GM12873 (cell line): ENCODE results near the gene SOBP.
A peak's percentile ranks its signal among the peaks of the same experiment; 100 is the strongest.

Experiments used
- TF ChIP-seq, protein P1 (sequence below): IDR thresholded peaks from 2 replicates; pipeline ENCODE4 v1.5.1; 2012; ENCODE audit warnings: low read depth, mild to moderate bottlenecking, moderate library complexity, low read length, control low read depth; ENCODE audit not compliant: insufficient read depth; ENCODE audit errors: missing control alignments

Gene SOBP

GRCh38 chr6:107653183-107653580 is 163.3 kb downstream of the SOBP start:
- TF ChIP-seq, protein P1, sequence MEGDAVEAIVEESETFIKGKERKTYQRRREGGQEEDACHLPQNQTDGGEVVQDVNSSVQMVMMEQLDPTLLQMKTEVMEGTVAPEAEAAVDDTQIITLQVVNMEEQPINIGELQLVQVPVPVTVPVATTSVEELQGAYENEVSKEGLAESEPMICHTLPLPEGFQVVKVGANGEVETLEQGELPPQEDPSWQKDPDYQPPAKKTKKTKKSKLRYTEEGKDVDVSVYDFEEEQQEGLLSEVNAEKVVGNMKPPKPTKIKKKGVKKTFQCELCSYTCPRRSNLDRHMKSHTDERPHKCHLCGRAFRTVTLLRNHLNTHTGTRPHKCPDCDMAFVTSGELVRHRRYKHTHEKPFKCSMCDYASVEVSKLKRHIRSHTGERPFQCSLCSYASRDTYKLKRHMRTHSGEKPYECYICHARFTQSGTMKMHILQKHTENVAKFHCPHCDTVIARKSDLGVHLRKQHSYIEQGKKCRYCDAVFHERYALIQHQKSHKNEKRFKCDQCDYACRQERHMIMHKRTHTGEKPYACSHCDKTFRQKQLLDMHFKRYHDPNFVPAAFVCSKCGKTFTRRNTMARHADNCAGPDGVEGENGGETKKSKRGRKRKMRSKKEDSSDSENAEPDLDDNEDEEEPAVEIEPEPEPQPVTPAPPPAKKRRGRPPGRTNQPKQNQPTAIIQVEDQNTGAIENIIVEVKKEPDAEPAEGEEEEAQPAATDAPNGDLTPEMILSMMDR = no peak

DNA sequence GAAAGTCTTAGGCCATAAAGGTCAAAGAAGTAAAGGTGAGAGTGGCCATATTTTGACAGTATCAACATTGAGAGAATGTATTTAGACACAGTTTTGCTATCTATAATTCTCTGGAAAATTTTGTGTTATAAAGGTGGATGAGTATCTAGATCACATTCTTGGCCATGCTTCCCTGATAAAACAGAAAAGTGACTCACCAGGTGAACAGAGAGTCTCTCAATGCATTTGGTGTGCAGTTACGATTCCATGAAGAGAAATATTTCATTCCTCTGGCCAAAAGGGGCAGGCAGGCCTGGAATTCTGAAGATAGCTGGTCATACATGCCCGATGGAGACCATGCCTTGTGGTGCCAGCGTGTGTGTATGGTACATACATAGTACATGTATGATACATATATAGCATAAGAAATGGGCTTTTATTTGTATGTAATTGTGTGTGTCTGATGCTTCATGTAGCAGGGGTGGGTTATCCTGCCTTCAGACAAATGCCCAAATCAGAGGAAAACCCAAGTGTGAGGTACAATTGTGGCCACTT is 164.0 kb downstream of the SOBP start:
- TF ChIP-seq, protein P1 = no peak

DNA sequence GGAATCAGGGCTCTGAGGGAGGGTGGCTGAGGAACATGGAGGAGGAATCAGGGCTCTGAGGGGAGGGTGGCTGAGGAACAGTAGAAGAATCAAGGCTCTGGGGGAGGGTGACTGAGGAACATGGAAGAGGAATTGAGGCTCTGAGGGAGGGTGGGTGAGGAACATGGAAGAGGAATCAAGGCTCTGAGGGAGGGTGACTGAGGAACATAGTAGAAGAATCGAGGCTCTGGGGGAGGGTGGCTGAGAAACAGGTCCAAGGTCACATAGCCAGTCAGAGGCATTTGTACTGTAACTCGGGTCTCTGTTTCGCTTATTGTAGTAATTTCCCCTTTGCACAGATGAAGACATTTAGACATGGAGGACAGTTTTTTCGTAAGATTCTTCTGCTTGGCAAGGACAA is 164.8 kb downstream of the SOBP start:
- TF ChIP-seq, protein P1 = no peak

DNA sequence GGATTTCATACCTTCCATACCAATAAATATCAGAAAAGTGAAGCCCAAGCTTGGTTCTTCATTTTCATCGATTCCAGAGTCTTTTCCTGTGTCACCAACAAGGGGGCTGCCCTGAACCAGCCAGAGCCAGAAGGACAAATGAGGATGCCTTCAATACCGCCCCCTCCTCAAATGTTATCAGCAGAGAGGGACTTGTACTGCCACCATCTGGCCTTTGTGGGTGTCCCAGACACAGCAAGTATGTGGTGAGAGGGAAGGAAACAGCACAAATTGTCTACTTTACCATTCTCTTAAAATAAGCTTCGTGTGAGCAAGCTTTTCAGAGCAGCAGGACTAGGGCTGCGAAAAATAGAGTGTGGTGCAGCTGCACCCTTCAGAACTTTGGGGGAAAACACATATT is 165.3 kb downstream of the SOBP start:
- TF ChIP-seq, protein P1 = peak; percentile 38

- TF ChIP-seq, protein P1 = no peak
These were observed 165.9 kb downstream of the SOBP start for GRCh38 chr6:107655864-107656263.

DNA sequence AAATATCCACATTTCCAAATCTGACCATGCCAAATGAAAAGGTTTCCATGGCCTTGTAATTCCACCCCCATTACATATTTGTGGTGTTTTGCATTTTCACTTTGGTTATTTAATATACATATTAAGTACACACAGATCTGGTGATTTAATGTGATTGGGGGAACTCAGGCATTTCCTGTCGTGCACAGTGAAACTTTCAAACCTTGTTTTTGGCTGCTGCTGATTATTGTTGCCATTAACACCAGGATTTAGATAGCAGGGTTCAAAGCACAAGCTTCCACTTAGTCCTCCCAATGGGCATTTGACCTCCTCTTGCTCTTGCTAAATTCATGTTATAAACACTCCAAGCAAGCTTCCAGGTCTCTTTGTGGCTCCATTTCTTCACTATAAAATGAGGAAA is 166.5 kb downstream of the SOBP start:
- TF ChIP-seq, protein P1 = no peak

GRCh38 chr6:107656883-107657282 is 167.0 kb downstream of the SOBP start:
- TF ChIP-seq, protein P1 = no peak
